Measurements from ENCODE around the gene ZNF618.

The ZNF618 gene

GRCh38 chr9:114001794-114002261 lies 125.7 kb downstream of the ZNF618 start:
- TF ChIP-seq, protein P1, sequence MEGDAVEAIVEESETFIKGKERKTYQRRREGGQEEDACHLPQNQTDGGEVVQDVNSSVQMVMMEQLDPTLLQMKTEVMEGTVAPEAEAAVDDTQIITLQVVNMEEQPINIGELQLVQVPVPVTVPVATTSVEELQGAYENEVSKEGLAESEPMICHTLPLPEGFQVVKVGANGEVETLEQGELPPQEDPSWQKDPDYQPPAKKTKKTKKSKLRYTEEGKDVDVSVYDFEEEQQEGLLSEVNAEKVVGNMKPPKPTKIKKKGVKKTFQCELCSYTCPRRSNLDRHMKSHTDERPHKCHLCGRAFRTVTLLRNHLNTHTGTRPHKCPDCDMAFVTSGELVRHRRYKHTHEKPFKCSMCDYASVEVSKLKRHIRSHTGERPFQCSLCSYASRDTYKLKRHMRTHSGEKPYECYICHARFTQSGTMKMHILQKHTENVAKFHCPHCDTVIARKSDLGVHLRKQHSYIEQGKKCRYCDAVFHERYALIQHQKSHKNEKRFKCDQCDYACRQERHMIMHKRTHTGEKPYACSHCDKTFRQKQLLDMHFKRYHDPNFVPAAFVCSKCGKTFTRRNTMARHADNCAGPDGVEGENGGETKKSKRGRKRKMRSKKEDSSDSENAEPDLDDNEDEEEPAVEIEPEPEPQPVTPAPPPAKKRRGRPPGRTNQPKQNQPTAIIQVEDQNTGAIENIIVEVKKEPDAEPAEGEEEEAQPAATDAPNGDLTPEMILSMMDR (IDR thresholded peaks at IDR 0.05; ENCODE audit: low read depth, low read length, missing control alignments) = no peak
- DNase-seq (ENCODE audit: low read depth) = no peak
- no peak overlapping the region for H3K4me3 ChIP-seq (ENCODE audit: low read depth, low read length)

- no peak for DNase-seq (ENCODE audit: low read depth)
- no peak overlapping the region for H3K4me3 ChIP-seq (ENCODE audit: low read depth, low read length)
Measured at GRCh38 chr9:114002271-114002985, 126.3 kb downstream of the ZNF618 start.

DNA sequence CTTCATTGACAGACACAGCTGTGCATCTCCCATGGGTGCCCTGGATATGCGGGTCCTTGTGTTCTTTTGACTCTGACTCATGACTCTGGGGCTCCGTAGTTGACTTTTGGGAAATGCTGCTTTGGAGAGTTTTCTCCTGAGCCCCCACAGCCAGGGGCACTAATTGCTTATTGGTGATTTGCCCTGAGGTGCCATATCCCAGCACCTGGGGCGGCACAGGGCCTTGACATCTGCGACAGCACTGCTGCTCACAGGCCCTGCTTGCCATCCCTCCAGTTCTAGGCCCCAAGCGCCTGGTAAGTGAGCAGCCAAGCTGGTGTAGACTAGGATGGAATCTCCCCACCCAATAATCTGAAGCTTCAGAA lies 126.9 kb downstream of the ZNF618 start:
- DNase-seq (ENCODE audit: low read depth) = no peak
- TF ChIP-seq, protein P1 (IDR thresholded peaks at IDR 0.05; ENCODE audit: low read depth, low read length, missing control alignments) = no peak
- H3K4me3 ChIP-seq (ENCODE audit: low read depth, low read length) = no peak overlapping the region

More at GRCh38 chr9:114002271-114002985, 126.3 kb downstream of the ZNF618 start:
- TF ChIP-seq, protein P1 (IDR thresholded peaks at IDR 0.05; ENCODE audit: low read depth, low read length, missing control alignments) = no peak

GRCh38 chr9:114003351-114003750 lies 127.2 kb downstream of the ZNF618 start:
- H3K4me3 ChIP-seq (ENCODE audit: low read depth, low read length) = no peak overlapping the region
- DNase-seq (ENCODE audit: low read depth) = no peak
- TF ChIP-seq, protein P1 (IDR thresholded peaks at IDR 0.05; ENCODE audit: low read depth, low read length, missing control alignments) = no peak

DNA sequence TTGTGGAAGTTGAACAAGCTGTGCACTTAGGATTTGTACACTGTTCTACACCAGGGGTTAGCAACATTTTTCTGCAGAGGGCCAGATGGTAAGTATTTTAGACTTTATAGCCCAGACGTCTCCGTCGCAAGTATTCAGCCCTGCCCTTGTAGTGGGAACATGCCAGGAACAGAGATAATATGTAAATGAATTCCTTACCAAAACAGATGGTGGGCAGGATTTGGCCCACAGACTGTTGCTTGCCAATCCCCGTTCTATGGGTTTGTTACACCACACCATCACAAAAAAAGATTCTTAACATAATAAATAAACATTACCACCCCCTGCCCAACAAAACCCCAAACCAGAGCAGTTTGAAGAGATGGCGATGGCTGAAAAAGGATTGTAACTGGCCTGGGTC lies 127.6 kb downstream of the ZNF618 start:
- H3K4me3 ChIP-seq (ENCODE audit: low read depth, low read length) = no peak overlapping the region
- TF ChIP-seq, protein P1 (IDR thresholded peaks at IDR 0.05; ENCODE audit: low read depth, low read length, missing control alignments) = no peak
- DNase-seq (ENCODE audit: low read depth) = no peak

- H3K4me3 ChIP-seq (ENCODE audit: low read depth, low read length) = no peak overlapping the region
- TF ChIP-seq, protein P1 (IDR thresholded peaks at IDR 0.05; ENCODE audit: low read depth, low read length, missing control alignments) = no peak
- no peak for DNase-seq (ENCODE audit: low read depth)
Measured at GRCh38 chr9:114004221-114004716, 128.2 kb downstream of the ZNF618 start.

Measured in GM12864 (cell line).